Measurements from ENCODE around the gene TICRR. TPM values are rescaled to one million over a fixed set of nuclear protein-coding genes. Genes with fewer than 3 reads are reported as not detected.
A peak's percentile ranks its signal among the peaks of the same experiment; 100 is the strongest.

The TICRR gene
- total and polyA plus RNA-seq, 2 of the 13 experiments (the other 11 are each of a cell fraction or from before 2014, with no cell fraction given), result 4.1 to 14.3 TPM

GRCh38 chr15:89575146-89575655, at the start of gene TICRR (continued):
- no peak for TF ChIP-seq ZNF646 (CRISPR knock-in tag; IDR thresholded peaks at IDR 0.05)
- TF ChIP-seq NR3C1 (CRISPR knock-in tag; IDR thresholded peaks at IDR 0.05), result no peak
- TF ChIP-seq ZNF441 (CRISPR knock-in tag; IDR thresholded peaks at IDR 0.05; ENCODE audit: borderline replicate concordance), result no peak
- no peak for TF ChIP-seq HES4 (CRISPR knock-in tag; IDR thresholded peaks at IDR 0.05; ENCODE audit: borderline replicate concordance)
- TF ChIP-seq ZNF496 (CRISPR knock-in tag; IDR thresholded peaks at IDR 0.05; ENCODE audit: insufficient replicate concordance), result no peak
- TF ChIP-seq ATF5 (CRISPR knock-in tag; IDR thresholded peaks at IDR 0.05; ENCODE audit: low read depth), result 0 out of 2 replicates have a peak, but pooled peaks have one; percentile 60
- TF ChIP-seq ZNF367 (CRISPR knock-in tag; IDR thresholded peaks at IDR 0.05; ENCODE audit: borderline replicate concordance), result 0 out of 2 replicates have a peak, but pooled peaks have one; percentile 27
- peak; percentile 38 for TF ChIP-seq ZNF18 (CRISPR knock-in tag; IDR thresholded peaks at IDR 0.05; ENCODE audit: insufficient replicate concordance)
- TF ChIP-seq RFX5 (IDR thresholded peaks at IDR 0.05; ENCODE audit: low read depth, low read length), result peak; percentile 81
- no peak for TF ChIP-seq AHR (CRISPR knock-in tag; IDR thresholded peaks at IDR 0.05)
- no peak for TF ChIP-seq ZNF263 (CRISPR knock-in tag; IDR thresholded peaks at IDR 0.05)
- TF ChIP-seq KAT2B (IDR thresholded peaks at IDR 0.05; ENCODE audit: borderline replicate concordance, low read depth, low read length), result no peak
- peak; percentile 84 for TF ChIP-seq POGK (CRISPR knock-in tag; conservative IDR thresholded peaks at IDR 0.05)
- TF ChIP-seq ZNF878 (CRISPR knock-in tag; IDR thresholded peaks at IDR 0.05), result peak; percentile 98
- TF ChIP-seq TCF7 (IDR thresholded peaks at IDR 0.05; ENCODE audit: low read depth), result no peak
- peak; percentile 74; the same call in 1 of the 2 replicates for TF ChIP-seq ZNF780A (CRISPR knock-in tag; IDR thresholded peaks at IDR 0.05)
- peak; percentile 79; the same call in 1 of the 2 replicates for TF ChIP-seq ZNF253 (CRISPR knock-in tag; IDR thresholded peaks at IDR 0.05; ENCODE audit: borderline replicate concordance)
- TF ChIP-seq ZNF225 (CRISPR knock-in tag; IDR thresholded peaks at IDR 0.05), result no peak
